SK-N-SH treated with all-trans-retinoic acid at 6 μM for 48 hours (cell line): Measurements from ENCODE around the gene CKMT2.

ENCODE experiments used
- GLIS3 ChIP-seq: fragments of 250-450 bp; sonication (Bioruptor Pico); IDR thresholded peaks from 2 replicates; pipeline ENCODE4 v1.5.0; 2020; ENCODE audit warnings: mild to moderate bottlenecking, moderate library complexity
- ISL1 ChIP-seq: fragments of 250-450 bp; sonication (Bioruptor Pico); IDR thresholded peaks from 2 replicates; pipeline ENCODE4 v2.1.2; 2022; ENCODE audit warnings: mild to moderate bottlenecking, moderate library complexity
- ZFP30 ChIP-seq: fragments of 450-650 bp; formaldehyde crosslinking; IDR thresholded peaks from 2 replicates; pipeline ENCODE4 v1.5.0; 2022; ENCODE audit warnings: mild to moderate bottlenecking, moderate library complexity
- ZNF565 ChIP-seq: fragments of 450-650 bp; formaldehyde crosslinking; conservative IDR thresholded peaks from 2 replicates; pipeline ENCODE4 v1.5.0; 2020; ENCODE audit warnings: low read depth, mild to moderate bottlenecking, moderate library complexity

- TF ChIP-seq ZNF565 (CRISPR knock-in tag): no peak
- no peak for TF ChIP-seq ZFP30
- TF ChIP-seq ISL1 (CRISPR knock-in tag): no peak
- TF ChIP-seq GLIS3: no peak
Measured at GRCh38 chr5:81245871-81246235, 12.7 kb downstream of the CKMT2 start.
